Astrocyte (in vitro differentiated cells and primary cell): ENCODE data around the gene ITGB3BP. TPM values are rescaled to one million over a fixed set of nuclear protein-coding genes. Genes with fewer than 3 reads are reported as not detected.

Experiments used
- DNase-seq: peaks from one replicate; pipeline ENCODE4 v3.0.0-alpha.2; 2010; ENCODE audit warnings: low read depth
- FAIRE-seq: peaks from 2 replicates; lab custom pipeline; 2011; peaks lifted over from hg19 to GRCh38; lab: Jason Lieb, UNC
- H2AFZ ChIP-seq: 2 replicates; pipeline ENCODE4 v1.6.0; 2012; ENCODE audit warnings: low read depth, low read length, inconsistent platforms
- H3K27ac ChIP-seq: 2 replicates; pipeline ENCODE4 v1.5.1; 2011; ENCODE audit warnings: low read depth, low read length, inconsistent platforms
- H3K27me3 ChIP-seq: 2 replicates; pipeline ENCODE4 v1.6.0; 2011; ENCODE audit warnings: low read length, inconsistent platforms; ENCODE audit not compliant: insufficient read depth
- H3K36me3 ChIP-seq: 2 replicates; pipeline ENCODE4 v1.5.1; 2011; ENCODE audit warnings: low read length, inconsistent platforms; ENCODE audit not compliant: insufficient read depth
- H3K4me1 ChIP-seq: 2 replicates; pipeline ENCODE4 v1.5.1; 2011; ENCODE audit warnings: low read length, inconsistent platforms; ENCODE audit not compliant: insufficient read depth
- H3K4me2 ChIP-seq: 2 replicates; pipeline ENCODE4 v1.6.0; 2012; ENCODE audit warnings: low read length, inconsistent platforms
- H3K4me3 ChIP-seq: 2 replicates; pipeline ENCODE4 v1.5.1; 2011; ENCODE audit warnings: low read depth, mild to moderate bottlenecking, low read length, inconsistent platforms; ENCODE audit not compliant: insufficient read depth
- H3K79me2 ChIP-seq: 2 replicates; pipeline ENCODE4 v1.6.0; 2012; ENCODE audit warnings: mild to moderate bottlenecking, low read length, inconsistent platforms; ENCODE audit not compliant: insufficient read depth
- H3K9ac ChIP-seq: 2 replicates; pipeline ENCODE4 v1.6.0; 2012; ENCODE audit warnings: mild to moderate bottlenecking, low read length, inconsistent platforms
- H3K9me3 ChIP-seq: 2 replicates; pipeline ENCODE4 v1.5.1; 2012; ENCODE audit warnings: low read depth, mild to moderate bottlenecking, low read length, inconsistent platforms; ENCODE audit not compliant: insufficient read depth
- H4K20me1 ChIP-seq: 2 replicates; pipeline ENCODE4 v1.6.0; 2012; ENCODE audit warnings: low read length, inconsistent platforms; ENCODE audit not compliant: insufficient read depth
- H3K27ac Mint-ChIP-seq: one replicate; pipeline ENCODE4 v1.8.0; 2021; ENCODE audit warnings: mild to moderate bottlenecking, mixed read lengths; ENCODE audit not compliant: unreplicated experiment
- H3K27me3 Mint-ChIP-seq: one replicate; pipeline ENCODE4 v1.8.0; 2021; ENCODE audit warnings: low read depth, mixed read lengths; ENCODE audit not compliant: unreplicated experiment
- H3K36me3 Mint-ChIP-seq: one replicate; pipeline ENCODE4 v1.8.0; 2021; ENCODE audit warnings: low read depth, mixed read lengths; ENCODE audit not compliant: unreplicated experiment
- H3K4me1 Mint-ChIP-seq: one replicate; pipeline ENCODE4 v1.8.0; 2021; ENCODE audit warnings: low read depth, mixed read lengths; ENCODE audit not compliant: unreplicated experiment
- H3K4me3 Mint-ChIP-seq: one replicate; pipeline ENCODE4 v1.8.0; 2021; ENCODE audit warnings: mild to moderate bottlenecking, moderate library complexity, mixed read lengths; ENCODE audit not compliant: unreplicated experiment
- H3K9me3 Mint-ChIP-seq: one replicate; pipeline ENCODE4 v1.8.0; 2021; ENCODE audit warnings: mild to moderate bottlenecking, mixed read lengths; ENCODE audit not compliant: unreplicated experiment
- EZH2 ChIP-seq: IDR thresholded peaks from 2 replicates; pipeline ENCODE4 v1.6.1; 2012; ENCODE audit warnings: mild to moderate bottlenecking, low read length, inconsistent platforms; ENCODE audit not compliant: insufficient read depth
- total RNA-seq: library from RNA; stranded (reverse); gene quantifications from 2 replicates; pipeline ENCODE4 v1.2.1, GENCODE V29; 2021
- TF ChIP-seq, protein P1 (sequence below): IDR thresholded peaks from 2 replicates; pipeline ENCODE4 v1.5.1; 2011; ENCODE audit warnings: low read depth, mild to moderate bottlenecking, inconsistent platforms, low read length, moderate library complexity; ENCODE audit not compliant: insufficient read depth

ITGB3BP gene
- total RNA-seq, 1 donor from 2014 or later, result 15.6 TPM

DNA sequence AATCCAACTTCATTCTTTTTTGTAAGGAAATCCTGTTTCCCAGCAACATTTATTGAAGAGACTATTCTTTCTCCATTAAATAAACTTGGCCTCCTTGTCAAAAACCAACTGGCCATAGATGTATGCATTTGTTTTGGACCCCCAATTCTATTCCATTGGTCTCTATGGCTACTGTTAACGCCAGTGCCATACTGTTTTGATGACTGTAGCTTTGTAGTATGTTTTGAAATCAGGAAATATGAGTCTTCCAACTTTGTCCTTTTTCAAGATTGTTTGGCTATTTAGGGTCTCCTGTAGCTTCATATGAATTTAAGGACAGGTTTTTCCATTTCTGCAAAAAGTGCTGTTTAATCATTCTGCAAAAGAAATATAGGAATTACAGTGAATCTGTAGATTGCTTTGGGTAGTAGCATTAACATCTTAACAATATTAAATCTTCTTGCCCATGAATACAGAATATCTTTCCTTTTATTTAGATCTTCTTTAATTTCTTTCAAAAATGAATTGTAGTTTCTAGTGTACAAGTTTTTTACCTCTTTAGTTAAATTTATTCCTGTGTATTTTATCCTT is 61.3 kb downstream of the ITGB3BP start:
- Histone ChIP-seq H3K36me3 (no peaks in the 10 kb centered on the region), H3K27me3 (no peaks in the 10 kb centered on the region), H3K4me2 (no peak overlapping the region), H3K4me1 (no peaks in the 10 kb centered on the region), H2AFZ (no peak overlapping the region), H4K20me1 (no peaks in the 10 kb centered on the region), H3K4me3 (no peak overlapping the region), H3K27ac (no peak overlapping the region), H3K79me2 (no peaks in the 10 kb centered on the region), H3K9ac (no peak overlapping the region), H3K9me3 (no peaks in the 10 kb centered on the region)
- Mint-ChIP-seq H3K36me3 (peaks cover 6% of the 10 kb centered on the region), H3K4me3 (no peak overlapping the region), H3K4me1 (no peaks in the 10 kb centered on the region), H3K9me3 (no peaks in the 10 kb centered on the region), H3K27ac (no peak overlapping the region), H3K27me3 (no peaks in the 10 kb centered on the region)
- DNase-seq (no peak), FAIRE-seq (no peak)
- TF ChIP-seq, protein P1, sequence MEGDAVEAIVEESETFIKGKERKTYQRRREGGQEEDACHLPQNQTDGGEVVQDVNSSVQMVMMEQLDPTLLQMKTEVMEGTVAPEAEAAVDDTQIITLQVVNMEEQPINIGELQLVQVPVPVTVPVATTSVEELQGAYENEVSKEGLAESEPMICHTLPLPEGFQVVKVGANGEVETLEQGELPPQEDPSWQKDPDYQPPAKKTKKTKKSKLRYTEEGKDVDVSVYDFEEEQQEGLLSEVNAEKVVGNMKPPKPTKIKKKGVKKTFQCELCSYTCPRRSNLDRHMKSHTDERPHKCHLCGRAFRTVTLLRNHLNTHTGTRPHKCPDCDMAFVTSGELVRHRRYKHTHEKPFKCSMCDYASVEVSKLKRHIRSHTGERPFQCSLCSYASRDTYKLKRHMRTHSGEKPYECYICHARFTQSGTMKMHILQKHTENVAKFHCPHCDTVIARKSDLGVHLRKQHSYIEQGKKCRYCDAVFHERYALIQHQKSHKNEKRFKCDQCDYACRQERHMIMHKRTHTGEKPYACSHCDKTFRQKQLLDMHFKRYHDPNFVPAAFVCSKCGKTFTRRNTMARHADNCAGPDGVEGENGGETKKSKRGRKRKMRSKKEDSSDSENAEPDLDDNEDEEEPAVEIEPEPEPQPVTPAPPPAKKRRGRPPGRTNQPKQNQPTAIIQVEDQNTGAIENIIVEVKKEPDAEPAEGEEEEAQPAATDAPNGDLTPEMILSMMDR, result no peak
- TF ChIP-seq EZH2, result no peak

GRCh38 chr1:63458750-63459149 is 64.3 kb downstream of the ITGB3BP start:
- H3K9me3 Mint-ChIP-seq, result no peaks in the 10 kb centered on the region
- peaks cover 6% of the 10 kb centered on the region for H3K36me3 Mint-ChIP-seq
- FAIRE-seq (no peak), DNase-seq (no peak)
- H3K79me2 ChIP-seq, result no peaks in the 10 kb centered on the region
- no peak overlapping the region for H2AFZ ChIP-seq
- no peak overlapping the region for H3K9ac ChIP-seq
- no peak overlapping the region for H3K4me2 ChIP-seq
- no peaks in the 10 kb centered on the region for H4K20me1 ChIP-seq
- no peaks in the 10 kb centered on the region for H3K36me3 ChIP-seq
- no peaks in the 10 kb centered on the region for H3K27me3 Mint-ChIP-seq
- TF ChIP-seq, protein P1, result no peak
- TF ChIP-seq EZH2, result no peak
- H3K4me3 ChIP-seq, result no peak overlapping the region
- no peaks in the 10 kb centered on the region for H3K4me1 ChIP-seq
- H3K4me1 Mint-ChIP-seq, result no peaks in the 10 kb centered on the region
- H3K27ac Mint-ChIP-seq, result no peak overlapping the region
- H3K27me3 ChIP-seq, result no peaks in the 10 kb centered on the region
- no peak overlapping the region for H3K27ac ChIP-seq
- no peaks in the 10 kb centered on the region for H3K9me3 ChIP-seq
- no peak overlapping the region for H3K4me3 Mint-ChIP-seq

GRCh38 chr1:63454269-63454668 is 68.8 kb downstream of the ITGB3BP start:
- Mint-ChIP-seq H3K4me1 (no peaks in the 10 kb centered on the region), H3K36me3 (no peaks in the 10 kb centered on the region), H3K27ac (no peak overlapping the region), H3K9me3 (no peaks in the 10 kb centered on the region), H3K4me3 (no peak overlapping the region), H3K27me3 (no peaks in the 10 kb centered on the region)
- H4K20me1 ChIP-seq, result no peaks in the 10 kb centered on the region
- H3K4me2 ChIP-seq, result no peak overlapping the region
- no peak overlapping the region for H2AFZ ChIP-seq
- H3K9me3 ChIP-seq, result no peaks in the 10 kb centered on the region
- H3K79me2 ChIP-seq, result no peaks in the 10 kb centered on the region
- no peaks in the 10 kb centered on the region for H3K27me3 ChIP-seq
- H3K27ac ChIP-seq, result no peak overlapping the region
- no peak for FAIRE-seq
- TF ChIP-seq, protein P1, result peak; percentile 6
- TF ChIP-seq EZH2, result no peak
- no peaks in the 10 kb centered on the region for H3K36me3 ChIP-seq
- no peak overlapping the region for H3K4me3 ChIP-seq
- H3K4me1 ChIP-seq, result no peaks in the 10 kb centered on the region
- DNase-seq, result no peak
- no peak overlapping the region for H3K9ac ChIP-seq
